Right atrium auricular region (tissue), 2 donors: ENCODE results near the gene KRT37. TPM values are rescaled to one million over a fixed set of nuclear protein-coding genes. Genes with fewer than 3 reads are reported as not detected.

ENCODE experiments used
- DNase-seq: peaks from one replicate; pipeline ENCODE4 v3.0.0-alpha.2; 2019; ENCODE audit warnings: low spot score
- H3K27ac ChIP-seq, 2 donors: fragments of 200-600 bp; sonication (generic); 1 replicate in 1 of 2; 2 replicates in 1 of 2; pipeline ENCODE4 v1.5.1; 2016 to 2019
- H3K27me3 ChIP-seq, 2 donors: fragments of 200-600 bp; sonication (generic); one replicate each; pipeline versions ENCODE4 v1.5.1 to v1.6.0; 2017 to 2019
- H3K36me3 ChIP-seq: fragments of 200-600 bp; sonication (generic); one replicate; pipeline ENCODE4 v1.5.1; 2016
- H3K4me1 ChIP-seq, 2 donors: fragments of 200-600 bp; sonication (generic); one replicate each; pipeline versions ENCODE4 v1.5.1 to v1.6.0; 2017 to 2019
- H3K4me3 ChIP-seq, 2 donors: fragments of 200-600 bp; sonication (generic); 1 replicate in 1 of 2; 2 replicates in 1 of 2; pipeline ENCODE4 v1.5.1; 2017 to 2019; ENCODE audit warnings: mild to moderate bottlenecking in 1 of 2, moderate library complexity in 1 of 2
- H3K9me3 ChIP-seq, 2 donors: fragments of 200-600 bp; sonication (generic); one replicate each; pipeline ENCODE4 v1.5.1; 2019
- total RNA-seq, 2 donors: library from RNA; depleted of rRNA; stranded (reverse); fragments of >200 nt; gene quantifications; one replicate each; pipeline ENCODE4 v1.1.0, GENCODE V29; 2016
- TF ChIP-seq, protein P1 (sequence below), 2 donors: fragments of 200-600 bp; sonication (generic); IDR thresholded peaks; one replicate each; pipeline ENCODE4 v1.5.1; 2019; ENCODE audit warnings: antibody characterized with exemption in 2 of 2

The KRT37 gene
- total RNA-seq, 2 donors from 2014 or later: not detected

DNA sequence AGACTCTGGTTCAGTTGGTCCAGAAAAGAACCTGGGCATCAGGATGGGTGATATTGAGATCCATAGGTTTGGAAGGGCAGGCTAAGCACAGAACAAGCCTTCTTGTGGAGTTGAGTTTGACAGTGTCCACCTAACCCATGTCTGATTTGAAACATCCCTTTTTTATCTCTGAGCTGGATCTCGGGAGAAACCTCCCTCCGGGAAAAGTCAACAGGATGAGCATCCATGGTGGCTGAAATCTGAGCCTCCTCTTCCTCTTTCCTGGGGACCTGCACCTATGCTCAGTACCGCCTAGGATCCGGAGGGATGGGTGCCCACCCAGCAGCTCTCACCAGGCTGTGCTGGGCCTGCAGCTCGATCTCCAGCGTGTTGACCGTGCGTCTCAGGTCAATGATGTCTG lies 39.4 kb upstream of the KRT37 start:
- TF ChIP-seq, protein P1, sequence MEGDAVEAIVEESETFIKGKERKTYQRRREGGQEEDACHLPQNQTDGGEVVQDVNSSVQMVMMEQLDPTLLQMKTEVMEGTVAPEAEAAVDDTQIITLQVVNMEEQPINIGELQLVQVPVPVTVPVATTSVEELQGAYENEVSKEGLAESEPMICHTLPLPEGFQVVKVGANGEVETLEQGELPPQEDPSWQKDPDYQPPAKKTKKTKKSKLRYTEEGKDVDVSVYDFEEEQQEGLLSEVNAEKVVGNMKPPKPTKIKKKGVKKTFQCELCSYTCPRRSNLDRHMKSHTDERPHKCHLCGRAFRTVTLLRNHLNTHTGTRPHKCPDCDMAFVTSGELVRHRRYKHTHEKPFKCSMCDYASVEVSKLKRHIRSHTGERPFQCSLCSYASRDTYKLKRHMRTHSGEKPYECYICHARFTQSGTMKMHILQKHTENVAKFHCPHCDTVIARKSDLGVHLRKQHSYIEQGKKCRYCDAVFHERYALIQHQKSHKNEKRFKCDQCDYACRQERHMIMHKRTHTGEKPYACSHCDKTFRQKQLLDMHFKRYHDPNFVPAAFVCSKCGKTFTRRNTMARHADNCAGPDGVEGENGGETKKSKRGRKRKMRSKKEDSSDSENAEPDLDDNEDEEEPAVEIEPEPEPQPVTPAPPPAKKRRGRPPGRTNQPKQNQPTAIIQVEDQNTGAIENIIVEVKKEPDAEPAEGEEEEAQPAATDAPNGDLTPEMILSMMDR (IDR thresholded peaks at IDR 0.05): no peak
- H3K27me3 ChIP-seq: no peaks in the 10 kb centered on the region
- no peak overlapping the region for H3K27ac ChIP-seq
- no peak for DNase-seq
- no peaks in the 10 kb centered on the region for H3K36me3 ChIP-seq
- H3K9me3 ChIP-seq: peaks cover 0 to 15% of the 10 kb centered on the region in 2 donors
- H3K4me1 ChIP-seq: peaks cover 0 to 7% of the 10 kb centered on the region in 2 donors
- H3K4me3 ChIP-seq: no peak overlapping the region

DNA sequence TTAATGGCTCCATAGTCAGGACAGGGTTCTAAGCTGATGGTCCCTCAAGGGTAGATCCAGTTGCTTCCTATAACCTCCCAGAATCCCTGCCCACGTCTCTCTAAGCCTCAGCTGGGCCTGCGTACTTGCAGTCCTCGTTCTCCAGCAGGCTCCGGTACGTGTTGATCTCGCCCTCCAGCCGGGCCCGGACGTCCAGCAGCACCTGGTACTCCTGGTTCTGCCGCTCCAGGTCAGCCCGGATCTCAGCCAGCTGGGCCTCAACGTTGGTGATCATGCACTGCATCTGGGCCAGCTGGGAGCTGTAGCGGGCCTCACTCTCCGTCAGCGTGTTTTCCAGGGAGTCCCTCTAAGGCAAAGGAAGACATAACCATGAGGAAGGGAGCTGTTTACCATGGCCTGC lies 38.3 kb upstream of the KRT37 start:
- no peak overlapping the region for H3K4me3 ChIP-seq

DNA sequence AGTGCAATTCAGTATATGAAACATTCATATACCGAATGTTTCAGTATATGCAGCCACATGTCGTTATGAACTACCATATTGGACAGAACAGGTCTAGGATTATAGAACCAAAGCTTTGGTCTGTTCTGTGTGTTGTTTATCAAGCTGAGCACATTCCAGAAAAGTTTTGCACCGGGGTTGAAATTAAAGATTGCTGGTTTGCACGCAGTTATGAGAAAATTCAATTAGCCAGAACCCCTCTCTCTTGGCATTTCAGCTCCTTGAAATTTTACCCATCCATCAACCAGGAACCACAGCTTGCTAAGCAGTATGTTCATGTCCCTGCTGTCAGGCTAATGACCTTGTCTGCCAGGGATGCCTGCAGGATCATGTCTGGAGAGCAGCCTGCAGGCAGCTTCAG lies 33.3 kb upstream of the KRT37 start:
- H3K27me3 ChIP-seq: no peaks in the 10 kb centered on the region

More for the DNA sequence above, 38.3 kb upstream of the KRT37 start:
- TF ChIP-seq, protein P1 (IDR thresholded peaks at IDR 0.05): no peak
- Histone ChIP-seq H3K4me1 (peaks cover 0 to 7% of the 10 kb centered on the region in 2 donors), H3K27ac (no peak overlapping the region), H3K9me3 (peaks cover 0 to 5% of the 10 kb centered on the region in 2 donors), H3K27me3 (no peaks in the 10 kb centered on the region), H3K36me3 (no peaks in the 10 kb centered on the region)
- DNase-seq: no peak

DNA sequence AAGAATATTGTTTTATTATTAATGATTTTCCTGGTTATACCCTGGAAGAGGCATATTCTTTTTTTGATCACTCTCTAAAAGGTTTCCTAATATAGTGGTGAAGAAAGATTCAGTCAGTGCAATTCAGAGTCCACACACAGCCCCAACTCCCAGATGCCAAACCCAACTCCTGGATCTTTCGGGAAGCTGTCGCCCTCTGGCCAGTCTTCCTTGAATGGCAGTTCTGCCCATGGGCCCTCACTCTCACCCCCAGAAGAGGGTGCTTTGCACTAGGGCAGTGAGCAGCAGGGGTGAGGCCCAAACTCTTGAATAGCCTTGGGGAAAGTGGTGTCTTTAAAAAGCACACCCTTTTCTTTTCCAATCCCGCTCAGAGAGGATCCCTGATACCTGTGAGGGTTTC lies 31.8 kb upstream of the KRT37 start:
- no peak overlapping the region for H3K4me3 ChIP-seq
- no peak for DNase-seq
- no peaks in the 10 kb centered on the region for H3K4me1 ChIP-seq
- no peaks in the 10 kb centered on the region for H3K27me3 ChIP-seq
- TF ChIP-seq, protein P1 (IDR thresholded peaks at IDR 0.05): no peak
- peaks cover 0 to 13% of the 10 kb centered on the region in 2 donors for H3K9me3 ChIP-seq
- no peak overlapping the region for H3K27ac ChIP-seq
- no peaks in the 10 kb centered on the region for H3K36me3 ChIP-seq

More for the DNA sequence above, 33.3 kb upstream of the KRT37 start:
- Histone ChIP-seq H3K27ac (no peak overlapping the region), H3K36me3 (no peaks in the 10 kb centered on the region), H3K4me1 (no peaks in the 10 kb centered on the region), H3K4me3 (no peak overlapping the region), H3K9me3 (no peaks in the 10 kb centered on the region)
- DNase-seq: no peak
- TF ChIP-seq, protein P1 (IDR thresholded peaks at IDR 0.05): no peak

DNA sequence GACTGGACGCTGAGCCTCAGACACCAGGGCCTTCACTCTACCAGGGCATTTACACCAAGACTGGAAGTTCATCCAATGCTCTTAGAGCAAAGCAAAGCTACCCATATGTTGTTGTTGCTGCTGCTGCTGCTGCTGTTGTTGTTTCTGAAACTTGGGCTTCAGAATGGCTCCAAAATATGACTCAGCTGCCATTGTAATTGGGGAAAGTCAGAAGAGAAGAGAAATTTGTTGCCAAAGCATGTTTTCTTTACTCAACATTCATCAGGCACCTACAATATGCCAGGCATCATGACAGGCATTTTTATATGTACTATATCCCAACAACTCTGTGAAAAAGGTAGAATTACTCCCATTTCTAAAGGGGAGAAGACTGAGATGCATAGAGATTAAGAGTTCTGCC lies 30.9 kb upstream of the KRT37 start:
- TF ChIP-seq, protein P1 (IDR thresholded peaks at IDR 0.05): no peak
- no peak for DNase-seq
- no peaks in the 10 kb centered on the region for H3K36me3 ChIP-seq
- no peak overlapping the region for H3K27ac ChIP-seq
- no peaks in the 10 kb centered on the region for H3K4me1 ChIP-seq
- no peaks in the 10 kb centered on the region for H3K27me3 ChIP-seq
- H3K9me3 ChIP-seq: peaks cover 0 to 16% of the 10 kb centered on the region in 2 donors
- no peak overlapping the region for H3K4me3 ChIP-seq

DNA sequence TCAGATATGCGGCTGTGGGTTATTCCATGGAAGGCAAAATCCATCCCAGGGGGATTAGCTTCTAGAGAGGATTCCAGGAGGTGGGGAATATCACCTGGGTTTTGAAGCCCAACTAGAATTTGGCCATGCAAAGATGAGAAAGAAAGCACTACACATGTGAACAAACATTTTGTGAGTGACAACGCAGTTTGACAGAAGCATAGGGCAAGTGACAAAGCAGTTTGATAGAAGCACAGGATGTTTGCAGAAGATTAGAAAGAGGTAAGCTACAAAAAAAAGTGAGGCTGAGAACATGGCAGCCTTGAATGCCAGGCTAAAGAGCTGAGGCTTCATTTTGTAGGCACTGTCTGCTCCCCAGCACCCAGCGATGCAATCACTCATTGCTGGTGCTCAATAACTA lies 28.7 kb upstream of the KRT37 start:
- Histone ChIP-seq H3K9me3 (peaks cover 0 to 16% of the 10 kb centered on the region in 2 donors), H3K27me3 (no peaks in the 10 kb centered on the region), H3K4me1 (no peaks in the 10 kb centered on the region), H3K36me3 (no peaks in the 10 kb centered on the region), H3K4me3 (no peak overlapping the region), H3K27ac (no peak overlapping the region)
- no peak for DNase-seq
- TF ChIP-seq, protein P1 (IDR thresholded peaks at IDR 0.05): no peak
